K562 (cell line): ENCODE data around the gene ADNP2.

Experiments
- EZH2 ChIP-seq: IDR thresholded peaks from 2 replicates; pipeline ENCODE4 v1.6.1; 2012; ENCODE audit warnings: low read depth, mild to moderate bottlenecking, inconsistent platforms, low read length, borderline replicate concordance
- FOXP4 ChIP-seq: sonication (generic); formaldehyde crosslinking; IDR thresholded peaks from 2 replicates; pipeline ENCODE4 v1.8.0; 2022; ENCODE audit warnings: mild to moderate bottlenecking, missing genetic modification reagents, borderline replicate concordance
- HOMEZ ChIP-seq: fragments of 250-450 bp; sonication (Bioruptor Pico); IDR thresholded peaks from 2 replicates; pipeline ENCODE4 v1.4.0; 2020; ENCODE audit warnings: mild to moderate bottlenecking, moderate library complexity
- NFATC3 ChIP-seq: fragments of 450-650 bp; IDR thresholded peaks from 2 replicates; pipeline ENCODE4 v1.6.1; 2017; ENCODE audit warnings: mild to moderate bottlenecking
- POLR2A ChIP-seq: fragments of 450-650 bp; conservative IDR thresholded peaks from 2 replicates; pipeline ENCODE4 v1.6.1; 2016
- SMARCE1 ChIP-seq: fragments of 450-650 bp; IDR thresholded peaks from 2 replicates; pipeline ENCODE4 v1.7.1; 2016; ENCODE audit warnings: mild to moderate bottlenecking
- SNIP1 ChIP-seq: fragments of 450-650 bp; IDR thresholded peaks from 2 replicates; pipeline ENCODE4 v1.7.1; 2017; ENCODE audit warnings: low read depth, mild to moderate bottlenecking
- TARDBP ChIP-seq: fragments of 450-650 bp; IDR thresholded peaks from 2 replicates; pipeline ENCODE4 v1.6.1; 2016
- ZC3H8 ChIP-seq: fragments of 450-650 bp; IDR thresholded peaks from 2 replicates; pipeline ENCODE4 v1.6.1; 2017

GRCh38 chr18:80068571-80069272, 40.3 kb upstream of the ADNP2 start:
- TF ChIP-seq NFATC3 (no peak), POLR2A (no peak), TARDBP (no peak), SNIP1 (no peak), FOXP4 (CRISPR knock-in tag) (no peak), SMARCE1 (no peak), ZC3H8 (no peak), EZH2 (no peak), HOMEZ (no peak)
